OCI-LY3 (cell line): ENCODE data around the gene SLC39A3.

Source experiments
- H2AFZ ChIP-seq: fragments of 200-600, 300-600 bp; shearing (Covaris generic); 2 replicates; pipeline ENCODE4 v1.6.0; 2014; ENCODE audit warnings: antibody characterized with exemption, low read depth, low read length
- H3K27ac ChIP-seq: fragments of 200-600, 300-600 bp; sonication (generic); 2 replicates; pipeline ENCODE4 v1.5.1; 2014; ENCODE audit warnings: mild to moderate bottlenecking, low read length, moderate library complexity, mixed read lengths
- H3K27me3 ChIP-seq: fragments of 200-600, 300-600 bp; sonication (generic); 2 replicates; pipeline ENCODE4 v1.6.1; 2014; ENCODE audit warnings: low read depth, low read length, mixed read lengths
- H3K36me3 ChIP-seq: fragments of 200-600, 300-600 bp; sonication (generic); replicated peaks from 2 replicates; pipeline ENCODE3; 2014; ENCODE audit warnings: low read depth, low read length, mixed read lengths
- H3K4me1 ChIP-seq: fragments of 300-600, 200-600 bp; sonication (generic); 2 replicates; pipeline ENCODE4 v1.6.1; 2014; ENCODE audit warnings: low read length, mixed read lengths
- H3K4me2 ChIP-seq: fragments of 200-600, 300-600 bp; sonication (generic); 2 replicates; pipeline ENCODE4 v1.6.1; 2014; ENCODE audit warnings: low read length, mixed read lengths
- H3K4me3 ChIP-seq: fragments of 300-600, 200-600 bp; sonication (generic); 2 replicates; pipeline ENCODE4 v1.5.1; 2014; ENCODE audit warnings: antibody characterized with exemption, mild to moderate bottlenecking, low read length, moderate library complexity
- H3K79me2 ChIP-seq: fragments of 300-600, 200-600 bp; shearing (Covaris generic); 2 replicates; pipeline ENCODE4 v1.6.1; 2014; ENCODE audit warnings: mild to moderate bottlenecking, low read length, mixed read lengths
- H3K9ac ChIP-seq: fragments of 300-600, 200-600 bp; shearing (Covaris generic); 2 replicates; pipeline ENCODE4 v1.6.0; 2014; ENCODE audit warnings: mild to moderate bottlenecking, low read length, moderate library complexity
- H3K9me3 ChIP-seq: fragments of 200-600, 300-600 bp; shearing (Covaris generic); 2 replicates; pipeline ENCODE4 v1.6.1; 2014; ENCODE audit warnings: low read length, mixed read lengths; ENCODE audit not compliant: insufficient read depth
- H4K20me1 ChIP-seq: fragments of 200-600, 300-600 bp; sonication (generic); 2 replicates; pipeline ENCODE4 v1.6.1; 2016; ENCODE audit warnings: low read length, mixed read lengths; ENCODE audit not compliant: insufficient read depth
- EZH2phosphoT487 ChIP-seq: fragments of 200-600 bp; shearing (Covaris generic); IDR thresholded peaks from 2 replicates; pipeline ENCODE4 v1.6.1; 2018; ENCODE audit warnings: antibody characterized with exemption, mixed run types, low read depth
- TF ChIP-seq, protein P1 (sequence below): fragments of 200-600, 300-600 bp; sonication (generic); IDR thresholded peaks from 2 replicates; pipeline ENCODE4 v1.5.1; 2014; ENCODE audit warnings: antibody characterized with exemption, low read length, low read depth

The SLC39A3 gene

GRCh38 chr19:2770055-2771013, 30.5 kb upstream of the SLC39A3 start:
- H3K4me1 ChIP-seq, result no peaks in the 10 kb centered on the region
- no peaks in the 10 kb centered on the region for H3K27me3 ChIP-seq
- H4K20me1 ChIP-seq, result peaks cover 55% of the 10 kb centered on the region
- H3K27ac ChIP-seq, result no peak overlapping the region
- no peak overlapping the region for H3K4me2 ChIP-seq
- H2AFZ ChIP-seq, result no peak overlapping the region
- H3K4me3 ChIP-seq, result no peak overlapping the region
- no peak overlapping the region for H3K9ac ChIP-seq
- TF ChIP-seq, protein P1, sequence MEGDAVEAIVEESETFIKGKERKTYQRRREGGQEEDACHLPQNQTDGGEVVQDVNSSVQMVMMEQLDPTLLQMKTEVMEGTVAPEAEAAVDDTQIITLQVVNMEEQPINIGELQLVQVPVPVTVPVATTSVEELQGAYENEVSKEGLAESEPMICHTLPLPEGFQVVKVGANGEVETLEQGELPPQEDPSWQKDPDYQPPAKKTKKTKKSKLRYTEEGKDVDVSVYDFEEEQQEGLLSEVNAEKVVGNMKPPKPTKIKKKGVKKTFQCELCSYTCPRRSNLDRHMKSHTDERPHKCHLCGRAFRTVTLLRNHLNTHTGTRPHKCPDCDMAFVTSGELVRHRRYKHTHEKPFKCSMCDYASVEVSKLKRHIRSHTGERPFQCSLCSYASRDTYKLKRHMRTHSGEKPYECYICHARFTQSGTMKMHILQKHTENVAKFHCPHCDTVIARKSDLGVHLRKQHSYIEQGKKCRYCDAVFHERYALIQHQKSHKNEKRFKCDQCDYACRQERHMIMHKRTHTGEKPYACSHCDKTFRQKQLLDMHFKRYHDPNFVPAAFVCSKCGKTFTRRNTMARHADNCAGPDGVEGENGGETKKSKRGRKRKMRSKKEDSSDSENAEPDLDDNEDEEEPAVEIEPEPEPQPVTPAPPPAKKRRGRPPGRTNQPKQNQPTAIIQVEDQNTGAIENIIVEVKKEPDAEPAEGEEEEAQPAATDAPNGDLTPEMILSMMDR, result no peak
- TF ChIP-seq EZH2phosphoT487, result no peak
- H3K79me2 ChIP-seq, result peaks cover 68% of the 10 kb centered on the region
- H3K36me3 ChIP-seq, result peaks cover 42% of the 10 kb centered on the region
- no peaks in the 10 kb centered on the region for H3K9me3 ChIP-seq

- Histone ChIP-seq H3K4me1 (no peaks in the 10 kb centered on the region), H3K4me3 (no peak overlapping the region), H3K9ac (no peak overlapping the region), H3K9me3 (no peaks in the 10 kb centered on the region), H3K4me2 (no peak overlapping the region), H3K27ac (no peak overlapping the region), H3K79me2 (peaks cover 57% of the 10 kb centered on the region), H3K27me3 (no peaks in the 10 kb centered on the region), H2AFZ (no peak overlapping the region), H3K36me3 (peaks cover 43% of the 10 kb centered on the region), H4K20me1 (peaks cover 44% of the 10 kb centered on the region)
- TF ChIP-seq EZH2phosphoT487, result no peak
- TF ChIP-seq, protein P1, result no peak
These were observed 29.4 kb upstream of the SLC39A3 start for GRCh38 chr19:2769218-2769617.

- Histone ChIP-seq H2AFZ (no peak overlapping the region), H3K79me2 (peaks cover 51% of the 10 kb centered on the region)
These were observed 28.7 kb upstream of the SLC39A3 start for GRCh38 chr19:2768365-2769132.

More at GRCh38 chr19:2768365-2769132, 28.7 kb upstream of the SLC39A3 start:
- peaks cover 46% of the 10 kb centered on the region for H3K36me3 ChIP-seq
- H3K9me3 ChIP-seq, result no peaks in the 10 kb centered on the region
- no peak overlapping the region for H3K4me2 ChIP-seq
- no peak overlapping the region for H3K9ac ChIP-seq
- H3K27me3 ChIP-seq, result no peaks in the 10 kb centered on the region
- no peak overlapping the region for H3K27ac ChIP-seq
- TF ChIP-seq, protein P1, result no peak
- no peak for TF ChIP-seq EZH2phosphoT487
- H4K20me1 ChIP-seq, result peaks cover 40% of the 10 kb centered on the region
- no peaks in the 10 kb centered on the region for H3K4me1 ChIP-seq
- no peak overlapping the region for H3K4me3 ChIP-seq
